Astrocyte (in vitro differentiated cells and primary cell): ENCODE measurements around the gene COMMD9. TPM values are rescaled to one million over a fixed set of nuclear protein-coding genes. Genes with fewer than 3 reads are reported as not detected.
A peak's percentile ranks its signal among the peaks of the same experiment; 100 is the strongest.

Source experiments
- DNase-seq: peaks from one replicate; pipeline ENCODE4 v3.0.0-alpha.2; 2010; ENCODE audit warnings: low read depth
- FAIRE-seq: peaks from 2 replicates; lab custom pipeline; 2011; peaks lifted over from hg19 to GRCh38; lab: Jason Lieb, UNC
- H2AFZ ChIP-seq: 2 replicates; pipeline ENCODE4 v1.6.0; 2012; ENCODE audit warnings: low read depth, low read length, inconsistent platforms
- H3K27ac ChIP-seq: 2 replicates; pipeline ENCODE4 v1.5.1; 2011; ENCODE audit warnings: low read depth, low read length, inconsistent platforms
- H3K27me3 ChIP-seq: 2 replicates; pipeline ENCODE4 v1.6.0; 2011; ENCODE audit warnings: low read length, inconsistent platforms; ENCODE audit not compliant: insufficient read depth
- H3K36me3 ChIP-seq: 2 replicates; pipeline ENCODE4 v1.5.1; 2011; ENCODE audit warnings: low read length, inconsistent platforms; ENCODE audit not compliant: insufficient read depth
- H3K4me1 ChIP-seq: 2 replicates; pipeline ENCODE4 v1.5.1; 2011; ENCODE audit warnings: low read length, inconsistent platforms; ENCODE audit not compliant: insufficient read depth
- H3K4me2 ChIP-seq: 2 replicates; pipeline ENCODE4 v1.6.0; 2012; ENCODE audit warnings: low read length, inconsistent platforms
- H3K4me3 ChIP-seq: 2 replicates; pipeline ENCODE4 v1.5.1; 2011; ENCODE audit warnings: low read depth, mild to moderate bottlenecking, low read length, inconsistent platforms; ENCODE audit not compliant: insufficient read depth
- H3K79me2 ChIP-seq: 2 replicates; pipeline ENCODE4 v1.6.0; 2012; ENCODE audit warnings: mild to moderate bottlenecking, low read length, inconsistent platforms; ENCODE audit not compliant: insufficient read depth
- H3K9ac ChIP-seq: 2 replicates; pipeline ENCODE4 v1.6.0; 2012; ENCODE audit warnings: mild to moderate bottlenecking, low read length, inconsistent platforms
- H3K9me3 ChIP-seq: 2 replicates; pipeline ENCODE4 v1.5.1; 2012; ENCODE audit warnings: low read depth, mild to moderate bottlenecking, low read length, inconsistent platforms; ENCODE audit not compliant: insufficient read depth
- H4K20me1 ChIP-seq: 2 replicates; pipeline ENCODE4 v1.6.0; 2012; ENCODE audit warnings: low read length, inconsistent platforms; ENCODE audit not compliant: insufficient read depth
- H3K27ac Mint-ChIP-seq: one replicate; pipeline ENCODE4 v1.8.0; 2021; ENCODE audit warnings: mild to moderate bottlenecking, mixed read lengths; ENCODE audit not compliant: unreplicated experiment
- H3K27me3 Mint-ChIP-seq: one replicate; pipeline ENCODE4 v1.8.0; 2021; ENCODE audit warnings: low read depth, mixed read lengths; ENCODE audit not compliant: unreplicated experiment
- H3K36me3 Mint-ChIP-seq: one replicate; pipeline ENCODE4 v1.8.0; 2021; ENCODE audit warnings: low read depth, mixed read lengths; ENCODE audit not compliant: unreplicated experiment
- H3K4me1 Mint-ChIP-seq: one replicate; pipeline ENCODE4 v1.8.0; 2021; ENCODE audit warnings: low read depth, mixed read lengths; ENCODE audit not compliant: unreplicated experiment
- H3K4me3 Mint-ChIP-seq: one replicate; pipeline ENCODE4 v1.8.0; 2021; ENCODE audit warnings: mild to moderate bottlenecking, moderate library complexity, mixed read lengths; ENCODE audit not compliant: unreplicated experiment
- H3K9me3 Mint-ChIP-seq: one replicate; pipeline ENCODE4 v1.8.0; 2021; ENCODE audit warnings: mild to moderate bottlenecking, mixed read lengths; ENCODE audit not compliant: unreplicated experiment
- EZH2 ChIP-seq: IDR thresholded peaks from 2 replicates; pipeline ENCODE4 v1.6.1; 2012; ENCODE audit warnings: mild to moderate bottlenecking, low read length, inconsistent platforms; ENCODE audit not compliant: insufficient read depth
- total RNA-seq: library from RNA; stranded (reverse); gene quantifications from 2 replicates; pipeline ENCODE4 v1.2.1, GENCODE V29; 2021
- TF ChIP-seq, protein P1 (sequence below): IDR thresholded peaks from 2 replicates; pipeline ENCODE4 v1.5.1; 2011; ENCODE audit warnings: low read depth, mild to moderate bottlenecking, inconsistent platforms, low read length, moderate library complexity; ENCODE audit not compliant: insufficient read depth

The COMMD9 gene
- total RNA-seq, 1 donor from 2014 or later, result 78.4 TPM

DNA sequence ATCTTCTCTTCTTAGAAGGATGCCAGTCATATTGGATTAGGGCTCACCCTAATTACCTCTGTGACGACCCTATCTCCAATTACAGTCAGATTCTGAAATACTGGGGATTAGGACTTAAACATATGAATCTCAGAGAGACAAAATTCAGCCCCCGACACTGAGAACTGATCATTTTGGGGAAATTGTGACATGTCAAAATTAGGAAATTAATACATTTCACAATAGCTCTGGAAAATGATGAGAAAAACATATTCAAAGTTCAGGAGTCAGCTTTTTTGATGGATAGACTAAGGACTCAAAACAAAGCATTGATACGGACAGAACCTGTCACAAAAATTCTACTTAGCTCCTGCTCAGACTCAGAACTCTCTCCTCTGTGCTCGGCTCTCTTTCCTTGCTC, 40.8 kb downstream of the COMMD9 start:
- H3K4me3 ChIP-seq, result no peak overlapping the region
- peaks cover 10% of the 10 kb centered on the region for H3K4me1 ChIP-seq
- H3K79me2 ChIP-seq, result no peaks in the 10 kb centered on the region
- H3K4me2 ChIP-seq, result no peak overlapping the region
- FAIRE-seq (no peak), DNase-seq (no peak)
- no peak overlapping the region for H3K9ac ChIP-seq
- H3K27ac ChIP-seq, result no peak overlapping the region
- H3K4me1 Mint-ChIP-seq, result peaks cover 17% of the 10 kb centered on the region
- H3K9me3 ChIP-seq, result no peaks in the 10 kb centered on the region
- TF ChIP-seq, protein P1, sequence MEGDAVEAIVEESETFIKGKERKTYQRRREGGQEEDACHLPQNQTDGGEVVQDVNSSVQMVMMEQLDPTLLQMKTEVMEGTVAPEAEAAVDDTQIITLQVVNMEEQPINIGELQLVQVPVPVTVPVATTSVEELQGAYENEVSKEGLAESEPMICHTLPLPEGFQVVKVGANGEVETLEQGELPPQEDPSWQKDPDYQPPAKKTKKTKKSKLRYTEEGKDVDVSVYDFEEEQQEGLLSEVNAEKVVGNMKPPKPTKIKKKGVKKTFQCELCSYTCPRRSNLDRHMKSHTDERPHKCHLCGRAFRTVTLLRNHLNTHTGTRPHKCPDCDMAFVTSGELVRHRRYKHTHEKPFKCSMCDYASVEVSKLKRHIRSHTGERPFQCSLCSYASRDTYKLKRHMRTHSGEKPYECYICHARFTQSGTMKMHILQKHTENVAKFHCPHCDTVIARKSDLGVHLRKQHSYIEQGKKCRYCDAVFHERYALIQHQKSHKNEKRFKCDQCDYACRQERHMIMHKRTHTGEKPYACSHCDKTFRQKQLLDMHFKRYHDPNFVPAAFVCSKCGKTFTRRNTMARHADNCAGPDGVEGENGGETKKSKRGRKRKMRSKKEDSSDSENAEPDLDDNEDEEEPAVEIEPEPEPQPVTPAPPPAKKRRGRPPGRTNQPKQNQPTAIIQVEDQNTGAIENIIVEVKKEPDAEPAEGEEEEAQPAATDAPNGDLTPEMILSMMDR, result no peak
- TF ChIP-seq EZH2, result no peak
- H3K27ac Mint-ChIP-seq, result peak overlapping the region; percentile 6
- H2AFZ ChIP-seq, result no peak overlapping the region
- H3K27me3 ChIP-seq, result peaks cover 9% of the 10 kb centered on the region
- no peak overlapping the region for H3K4me3 Mint-ChIP-seq
- peaks cover 2% of the 10 kb centered on the region for H3K9me3 Mint-ChIP-seq
- H3K36me3 ChIP-seq, result no peaks in the 10 kb centered on the region
- H3K27me3 Mint-ChIP-seq, result peaks cover 2% of the 10 kb centered on the region
- no peaks in the 10 kb centered on the region for H3K36me3 Mint-ChIP-seq
- no peaks in the 10 kb centered on the region for H4K20me1 ChIP-seq

DNA sequence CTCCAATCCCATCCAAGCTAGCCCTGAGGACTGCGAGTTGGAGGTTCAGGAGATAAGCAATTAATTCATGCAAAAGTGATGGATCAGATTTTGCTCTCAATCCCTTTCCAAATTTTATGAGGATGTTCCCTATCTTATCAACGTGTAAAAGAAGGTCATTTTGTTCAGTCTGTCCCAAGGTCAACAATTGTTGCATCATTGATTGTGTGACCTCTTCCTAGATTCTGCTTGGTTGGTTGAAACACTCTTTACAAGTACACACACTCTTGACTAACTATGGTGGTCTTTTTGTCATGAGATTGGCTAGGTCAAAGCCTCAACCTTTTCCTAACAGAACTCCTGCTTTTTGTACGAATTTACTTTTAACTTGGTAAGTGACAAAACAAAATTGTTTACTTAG, 41.7 kb downstream of the COMMD9 start:
- H3K4me3 Mint-ChIP-seq, result no peak overlapping the region
- no peaks in the 10 kb centered on the region for H4K20me1 ChIP-seq
- FAIRE-seq, result no peak

DNA sequence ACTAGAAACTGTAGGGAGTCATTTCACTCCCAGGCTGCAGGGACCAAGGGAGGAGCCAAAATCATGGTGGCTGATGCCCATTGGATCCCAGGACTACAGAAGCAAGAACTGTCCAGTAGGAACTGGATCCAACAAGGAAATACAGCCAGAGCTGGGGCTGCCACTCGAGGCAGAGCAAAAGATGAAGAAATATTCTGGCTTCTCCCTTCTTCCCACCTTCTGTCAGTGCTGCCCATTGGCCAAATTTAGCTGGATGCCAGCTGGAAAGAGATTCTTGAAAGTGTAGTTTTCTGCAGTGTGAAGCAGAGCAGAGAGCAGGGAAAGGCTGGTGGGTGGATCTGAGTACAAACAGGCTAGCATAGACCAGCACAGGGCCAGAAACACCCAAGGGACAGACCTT, 45.6 kb downstream of the COMMD9 start:
- H3K27me3 Mint-ChIP-seq, result peaks cover 6% of the 10 kb centered on the region
- Histone ChIP-seq H4K20me1 (no peaks in the 10 kb centered on the region), H3K79me2 (no peaks in the 10 kb centered on the region), H3K9me3 (no peaks in the 10 kb centered on the region), H3K4me2 (no peak overlapping the region), H3K36me3 (no peaks in the 10 kb centered on the region), H3K4me1 (no peaks in the 10 kb centered on the region), H3K27ac (no peak overlapping the region), H3K27me3 (peaks cover 9% of the 10 kb centered on the region), H2AFZ (no peak overlapping the region), H3K4me3 (no peak overlapping the region), H3K9ac (no peak overlapping the region)
- H3K4me3 Mint-ChIP-seq, result no peak overlapping the region
- TF ChIP-seq, protein P1, result no peak
- no peak for TF ChIP-seq EZH2
- no peak overlapping the region for H3K27ac Mint-ChIP-seq
- H3K4me1 Mint-ChIP-seq, result peaks cover 4% of the 10 kb centered on the region
- H3K36me3 Mint-ChIP-seq, result no peaks in the 10 kb centered on the region
- H3K9me3 Mint-ChIP-seq, result peaks cover 4% of the 10 kb centered on the region
- FAIRE-seq, result no peak
- no peak for DNase-seq

More for the DNA sequence above, 41.7 kb downstream of the COMMD9 start:
- TF ChIP-seq EZH2, result no peak
- TF ChIP-seq, protein P1, result no peak
- Histone ChIP-seq H3K9ac (no peak overlapping the region), H3K9me3 (no peaks in the 10 kb centered on the region), H3K36me3 (no peaks in the 10 kb centered on the region), H2AFZ (no peak overlapping the region), H3K27me3 (peaks cover 9% of the 10 kb centered on the region), H3K79me2 (no peaks in the 10 kb centered on the region), H3K4me3 (no peak overlapping the region), H3K27ac (no peak overlapping the region), H3K4me2 (no peak overlapping the region), H3K4me1 (peaks cover 10% of the 10 kb centered on the region)
- no peak for DNase-seq
- Mint-ChIP-seq H3K9me3 (peaks cover 4% of the 10 kb centered on the region), H3K27me3 (peaks cover 2% of the 10 kb centered on the region), H3K36me3 (no peaks in the 10 kb centered on the region), H3K4me1 (peaks cover 17% of the 10 kb centered on the region), H3K27ac (no peak overlapping the region)
